HepG2 (cell line): ENCODE measurements around the gene TOP2A. TPM values are rescaled to one million over a fixed set of nuclear protein-coding genes. Genes with fewer than 3 reads are reported as not detected.

Experiments
- AGO2 ChIP-seq: fragments of 200-400 bp; formaldehyde crosslinking; optimal IDR thresholded peaks from 2 replicates; pipeline ENCODE3; 2017; ENCODE audit warnings: mild to moderate bottlenecking, low read depth, low read length, moderate library complexity
- HDAC2 ChIP-seq: sonication (generic); formaldehyde crosslinking; IDR thresholded peaks from 2 replicates; pipeline ENCODE4 v1.4.0; 2020; ENCODE audit warnings: missing genetic modification reagents
- HIC2 ChIP-seq: sonication (generic); formaldehyde crosslinking; IDR thresholded peaks from 2 replicates; pipeline ENCODE4 v1.9.0; 2022; ENCODE audit warnings: low read depth, missing genetic modification reagents
- LCORL ChIP-seq, 2 experiments: fragments of 450-650 bp in 1 of 2; sonication (generic) in 1 of 2; formaldehyde crosslinking in 1 of 2; IDR thresholded peaks; 2 replicates each; pipeline versions ENCODE4 v1.5.0 to v1.6.1; 2017 to 2020; ENCODE audit warnings: antibody characterized with exemption in 1 of 2, missing genetic modification reagents in 1 of 2
- NR0B2 ChIP-seq: sonication (generic); formaldehyde crosslinking; IDR thresholded peaks from 2 replicates; pipeline ENCODE4 v1.4.0; 2020; ENCODE audit warnings: mild to moderate bottlenecking, missing genetic modification reagents
- NRL ChIP-seq: sonication (generic); formaldehyde crosslinking; IDR thresholded peaks from 2 replicates; pipeline ENCODE4 v1.5.0; 2020; ENCODE audit warnings: missing genetic modification reagents, mild to moderate bottlenecking, moderate library complexity, borderline replicate concordance
- PREB ChIP-seq: sonication (generic); formaldehyde crosslinking; IDR thresholded peaks from 2 replicates; pipeline ENCODE4 v1.4.0; 2020; ENCODE audit warnings: missing genetic modification reagents
- RAD21 ChIP-seq: fragments of 450-650 bp; formaldehyde crosslinking; IDR thresholded peaks from 2 replicates; pipeline ENCODE4 v1.5.0; 2020; ENCODE audit warnings: mild to moderate bottlenecking
- RXRA ChIP-seq: sonication (generic); formaldehyde crosslinking; IDR thresholded peaks from 2 replicates; pipeline ENCODE4 v1.5.1; 2020; ENCODE audit warnings: missing genetic modification reagents
- SKIL ChIP-seq: sonication (generic); formaldehyde crosslinking; IDR thresholded peaks from 2 replicates; pipeline ENCODE4 v1.8.0; 2022; ENCODE audit warnings: missing genetic modification reagents, mild to moderate bottlenecking, moderate library complexity, borderline replicate concordance
- TEAD3 ChIP-seq: optimal IDR thresholded peaks from 2 replicates; pipeline ENCODE3; 2016; ENCODE audit warnings: borderline replicate concordance
- TP53 ChIP-seq: sonication (generic); formaldehyde crosslinking; conservative IDR thresholded peaks from 2 replicates; pipeline ENCODE4 v1.4.0; 2020; ENCODE audit warnings: missing genetic modification reagents
- ZC3H13 ChIP-seq: sonication (generic); formaldehyde crosslinking; IDR thresholded peaks from 2 replicates; pipeline ENCODE4 v1.8.1; 2023; ENCODE audit warnings: mild to moderate bottlenecking, missing genetic modification reagents, moderate library complexity
- ZNF253 ChIP-seq: sonication (generic); formaldehyde crosslinking; IDR thresholded peaks from 2 replicates; pipeline ENCODE4 v1.8.0; 2022; ENCODE audit warnings: mild to moderate bottlenecking, missing genetic modification reagents, borderline replicate concordance
- ZNF280B ChIP-seq: sonication (generic); formaldehyde crosslinking; IDR thresholded peaks from 2 replicates; pipeline ENCODE4 v1.5.0; 2020; ENCODE audit warnings: missing genetic modification reagents, mild to moderate bottlenecking, borderline replicate concordance
- ZNF775 ChIP-seq: sonication (generic); formaldehyde crosslinking; IDR thresholded peaks from 2 replicates; pipeline ENCODE4 v1.4.0; 2020; ENCODE audit warnings: missing genetic modification reagents, mild to moderate bottlenecking, moderate library complexity, borderline replicate concordance
- ZNF891 ChIP-seq: sonication (generic); formaldehyde crosslinking; IDR thresholded peaks from 2 replicates; pipeline ENCODE4 v1.5.0; 2020; ENCODE audit warnings: mild to moderate bottlenecking, missing genetic modification reagents
- ZSCAN25 ChIP-seq: sonication (generic); formaldehyde crosslinking; IDR thresholded peaks from 2 replicates; pipeline ENCODE4 v1.8.0; 2022; ENCODE audit warnings: mild to moderate bottlenecking, missing genetic modification reagents
- polyA plus RNA-seq, 8 experiments: library from polyadenylated mRNA; depleted of rRNA in 3 of 8; stranded (reverse) in 7 of 8; unstranded in 1 of 8; fragments of >200 nt; fragmentation: Illumina TruSeq in 4 of 8; extraction: Trizol in 4 of 8; gene quantifications; 2 replicates each; pipeline versions ENCODE4 v1.2.1 to v1.2.3, GENCODE V29; 2011 to 2016; ENCODE audit warnings: low read depth in 4 of 8, missing spikeins in 1 of 8, mixed read lengths in 1 of 8; ENCODE audit not compliant: insufficient read depth in 1 of 8
- total RNA-seq, 5 experiments: library from RNA; depleted of rRNA; stranded (reverse); fragments of >200 nt; fragmentation: Illumina TruSeq; extraction: Trizol; gene quantifications; 2 replicates each; pipeline ENCODE4 v1.2.3, GENCODE V29; 2016; ENCODE audit warnings: low read depth in 1 of 5

Gene TOP2A
- total and polyA plus RNA-seq, 2 of the 13 experiments (the other 11 are each of a cell fraction or from before 2014, with no cell fraction given), result 108 to 327 TPM

- TF ChIP-seq NRL (CRISPR knock-in tag), result 0 out of 2 replicates have a peak, but pooled peaks have one; percentile 17
- TF ChIP-seq LCORL (IDR thresholded peaks at IDR 0.05), result no peak
- 0 out of 2 replicates have a peak, but pooled peaks have one; percentile 11 for TF ChIP-seq LCORL (CRISPR knock-in tag; IDR thresholded peaks at IDR 0.05)
- no peak for TF ChIP-seq TP53 (CRISPR knock-in tag)
- 0 out of 2 replicates have a peak, but pooled peaks have one; percentile 41 for TF ChIP-seq ZNF891 (CRISPR knock-in tag)
- no peak for TF ChIP-seq ZNF775 (CRISPR knock-in tag)
- 0 out of 2 replicates have a peak, but pooled peaks have one; percentile 47 for TF ChIP-seq ZC3H13 (CRISPR knock-in tag)
- TF ChIP-seq PREB (CRISPR knock-in tag), result no peak
- TF ChIP-seq TEAD3, result peak; percentile 35
- 0 out of 2 replicates have a peak, but pooled peaks have one; percentile 39 for TF ChIP-seq ZNF280B (CRISPR knock-in tag)
- 0 out of 2 replicates have a peak, but pooled peaks have one; percentile 19 for TF ChIP-seq HDAC2 (CRISPR knock-in tag)
- TF ChIP-seq SKIL (CRISPR knock-in tag), result 0 out of 2 replicates have a peak, but pooled peaks have one; percentile 36
- TF ChIP-seq RAD21, result no peak
- TF ChIP-seq HIC2 (CRISPR knock-in tag), result peak; percentile 40; the same call in 1 of the 2 replicates
- TF ChIP-seq ZNF253 (CRISPR knock-in tag), result no peak
- TF ChIP-seq ZSCAN25 (CRISPR knock-in tag), result peak; percentile 22; the same call in 1 of the 2 replicates
- TF ChIP-seq RXRA, result 0 out of 2 replicates have a peak, but pooled peaks have one; percentile 31
- TF ChIP-seq NR0B2 (CRISPR knock-in tag), result peak; percentile 81
- TF ChIP-seq AGO2, result no peak
- TF ChIP-seq, all 625 proteins: peak for 22
Measured at GRCh38 chr17:40447148-40447644, 29.5 kb upstream of the TOP2A start (continued).
